Thyroid gland (tissue), 4 donors: ENCODE data around the gene IQGAP2.

Experiments
- POLR2A ChIP-seq, 2 donors: fragments of 450-650 bp; IDR thresholded peaks; one replicate each; pipeline ENCODE4 v1.6.1; 2017; ENCODE audit warnings: antibody characterized with exemption in 2 of 2, mild to moderate bottlenecking in 2 of 2, moderate library complexity in 1 of 2
- TF ChIP-seq, protein P1 (sequence below), 6 experiments: fragments of 200-600 bp in 3 of 6; fragments of 450-650 bp in 3 of 6; sonication (generic) in 3 of 6; IDR thresholded peaks; one replicate each; pipeline ENCODE4 v1.5.1; 2016 to 2019; ENCODE audit warnings: antibody characterized with exemption in 6 of 6, mild to moderate bottlenecking in 2 of 6, inconsistent platforms in 1 of 6, moderate library complexity in 1 of 6

GRCh38 chr5:76494201-76494600 is 91.1 kb downstream of the IQGAP2 start:
- TF ChIP-seq, protein P1, sequence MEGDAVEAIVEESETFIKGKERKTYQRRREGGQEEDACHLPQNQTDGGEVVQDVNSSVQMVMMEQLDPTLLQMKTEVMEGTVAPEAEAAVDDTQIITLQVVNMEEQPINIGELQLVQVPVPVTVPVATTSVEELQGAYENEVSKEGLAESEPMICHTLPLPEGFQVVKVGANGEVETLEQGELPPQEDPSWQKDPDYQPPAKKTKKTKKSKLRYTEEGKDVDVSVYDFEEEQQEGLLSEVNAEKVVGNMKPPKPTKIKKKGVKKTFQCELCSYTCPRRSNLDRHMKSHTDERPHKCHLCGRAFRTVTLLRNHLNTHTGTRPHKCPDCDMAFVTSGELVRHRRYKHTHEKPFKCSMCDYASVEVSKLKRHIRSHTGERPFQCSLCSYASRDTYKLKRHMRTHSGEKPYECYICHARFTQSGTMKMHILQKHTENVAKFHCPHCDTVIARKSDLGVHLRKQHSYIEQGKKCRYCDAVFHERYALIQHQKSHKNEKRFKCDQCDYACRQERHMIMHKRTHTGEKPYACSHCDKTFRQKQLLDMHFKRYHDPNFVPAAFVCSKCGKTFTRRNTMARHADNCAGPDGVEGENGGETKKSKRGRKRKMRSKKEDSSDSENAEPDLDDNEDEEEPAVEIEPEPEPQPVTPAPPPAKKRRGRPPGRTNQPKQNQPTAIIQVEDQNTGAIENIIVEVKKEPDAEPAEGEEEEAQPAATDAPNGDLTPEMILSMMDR (IDR thresholded peaks at IDR 0.05): no peak
- no peak for TF ChIP-seq POLR2A (IDR thresholded peaks at IDR 0.05)
